Stimulated activated CD4-positive, alpha-beta T cell treated with anti-CD3 and anti-CD28 coated beads, Interleukin-1b, Interleukin-23, amount 100 ng/mL, for 24 hours (primary cell): ENCODE measurements around the gene MYBPHL.

ENCODE experiments used
- DNase-seq, 4 experiments: peaks; one replicate each; pipeline ENCODE4 v3.0.0-alpha.2; 2020; ENCODE audit warnings: low read depth in 4 of 4, low spot score in 1 of 4

Gene MYBPHL

GRCh38 chr1:109281680-109282496, 24.9 kb downstream of the MYBPHL start:
- no peak for DNase-seq

GRCh38 chr1:109280862-109281261, 25.9 kb downstream of the MYBPHL start:
- no peak for DNase-seq

- DNase-seq = no peak
Measured at GRCh38 chr1:109279615-109280278, 27.1 kb downstream of the MYBPHL start.

- peak; percentile 33 to 47 (median 38) for DNase-seq
Measured at GRCh38 chr1:109277434-109278204, 29.2 kb downstream of the MYBPHL start.

GRCh38 chr1:109275706-109276345, 31.0 kb downstream of the MYBPHL start:
- DNase-seq = no peak

- DNase-seq = no peak
Measured at GRCh38 chr1:109274533-109275476, 32.0 kb downstream of the MYBPHL start.

- no peak for DNase-seq
Measured at GRCh38 chr1:109273570-109274288, 33.1 kb downstream of the MYBPHL start.

- DNase-seq = no peak
Measured at GRCh38 chr1:109272831-109273547, 33.8 kb downstream of the MYBPHL start.

GRCh38 chr1:109272021-109272799, 34.6 kb downstream of the MYBPHL start:
- no peak for DNase-seq

- DNase-seq = no peak
Measured at GRCh38 chr1:109271458-109271857, 35.4 kb downstream of the MYBPHL start.

GRCh38 chr1:109270623-109271317, 36.0 kb downstream of the MYBPHL start:
- DNase-seq = no peak

- no peak for DNase-seq
Measured at GRCh38 chr1:109269981-109270622, 36.7 kb downstream of the MYBPHL start.

GRCh38 chr1:109269212-109269980, 37.4 kb downstream of the MYBPHL start:
- no peak for DNase-seq

GRCh38 chr1:109268431-109269211, 38.2 kb downstream of the MYBPHL start:
- no peak for DNase-seq

- no peak for DNase-seq
Measured at GRCh38 chr1:109267743-109268300, 39.0 kb downstream of the MYBPHL start.
